Progenitor cell of endocrine pancreas (in vitro differentiated cells): ENCODE data around the gene TMPRSS11F. TPM values are rescaled to one million over a fixed set of nuclear protein-coding genes. Genes with fewer than 3 reads are reported as not detected.

Experiments used
- DNase-seq: peaks from one replicate; pipeline ENCODE4 v3.0.0; 2021; ENCODE audit warnings: low spot score; ENCODE audit not compliant: unreplicated experiment
- H3K27ac Mint-ChIP-seq: 2 replicates; pipeline ENCODE4 v1.8.0; 2021; ENCODE audit warnings: mild to moderate bottlenecking, moderate library complexity, mixed read lengths
- H3K27me3 Mint-ChIP-seq: 2 replicates; pipeline ENCODE4 v1.8.0; 2021; ENCODE audit warnings: mixed read lengths
- H3K36me3 Mint-ChIP-seq: 2 replicates; pipeline ENCODE4 v1.8.0; 2022; ENCODE audit warnings: mixed read lengths; ENCODE audit not compliant: insufficient read depth
- H3K4me1 Mint-ChIP-seq: 2 replicates; pipeline ENCODE4 v1.8.0; 2021; ENCODE audit warnings: low read depth, mixed read lengths
- H3K4me3 Mint-ChIP-seq: 2 replicates; pipeline ENCODE4 v1.8.0; 2021; ENCODE audit warnings: low read depth, mild to moderate bottlenecking, moderate library complexity, mixed read lengths
- H3K9me3 Mint-ChIP-seq: 2 replicates; pipeline ENCODE4 v1.8.0; 2021; ENCODE audit warnings: low read depth, mixed read lengths
- total RNA-seq: library from RNA; stranded (reverse); gene quantifications from 2 replicates; pipeline ENCODE4 v1.2.1, GENCODE V29; 2021
- TF ChIP-seq, protein P1 (sequence below): fragments of 200-600 bp; sonication (generic); IDR thresholded peaks from one replicate; pipeline ENCODE4 v1.5.0; 2021; ENCODE audit warnings: antibody characterized with exemption, mild to moderate bottlenecking; ENCODE audit not compliant: unreplicated experiment

The TMPRSS11F gene
- total RNA-seq, 1 donor from 2014 or later: not detected

DNA sequence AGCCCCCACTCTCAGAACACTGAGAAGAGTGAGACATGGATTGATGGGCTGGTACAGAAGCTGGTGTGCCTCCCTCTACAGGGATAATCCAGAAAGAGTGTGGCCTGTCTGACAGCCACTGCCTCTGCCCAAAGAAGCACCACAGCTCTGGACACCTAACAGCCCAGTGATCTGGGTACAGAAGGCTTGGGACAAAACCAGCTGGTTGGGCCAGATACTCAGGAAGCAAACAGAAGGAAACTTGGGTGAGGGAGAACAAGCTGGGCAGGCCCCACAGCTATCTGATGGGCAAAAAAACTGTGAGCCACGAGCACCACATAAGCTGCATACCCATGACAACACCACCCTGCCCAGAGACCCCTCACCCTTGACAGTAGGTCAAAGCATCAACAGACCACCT is 46.9 kb downstream of the TMPRSS11F start:
- TF ChIP-seq, protein P1, sequence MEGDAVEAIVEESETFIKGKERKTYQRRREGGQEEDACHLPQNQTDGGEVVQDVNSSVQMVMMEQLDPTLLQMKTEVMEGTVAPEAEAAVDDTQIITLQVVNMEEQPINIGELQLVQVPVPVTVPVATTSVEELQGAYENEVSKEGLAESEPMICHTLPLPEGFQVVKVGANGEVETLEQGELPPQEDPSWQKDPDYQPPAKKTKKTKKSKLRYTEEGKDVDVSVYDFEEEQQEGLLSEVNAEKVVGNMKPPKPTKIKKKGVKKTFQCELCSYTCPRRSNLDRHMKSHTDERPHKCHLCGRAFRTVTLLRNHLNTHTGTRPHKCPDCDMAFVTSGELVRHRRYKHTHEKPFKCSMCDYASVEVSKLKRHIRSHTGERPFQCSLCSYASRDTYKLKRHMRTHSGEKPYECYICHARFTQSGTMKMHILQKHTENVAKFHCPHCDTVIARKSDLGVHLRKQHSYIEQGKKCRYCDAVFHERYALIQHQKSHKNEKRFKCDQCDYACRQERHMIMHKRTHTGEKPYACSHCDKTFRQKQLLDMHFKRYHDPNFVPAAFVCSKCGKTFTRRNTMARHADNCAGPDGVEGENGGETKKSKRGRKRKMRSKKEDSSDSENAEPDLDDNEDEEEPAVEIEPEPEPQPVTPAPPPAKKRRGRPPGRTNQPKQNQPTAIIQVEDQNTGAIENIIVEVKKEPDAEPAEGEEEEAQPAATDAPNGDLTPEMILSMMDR: no peak
- H3K4me3 Mint-ChIP-seq: no peak overlapping the region

GRCh38 chr4:68079928-68080327 is 49.7 kb downstream of the TMPRSS11F start:
- no peaks in the 10 kb centered on the region for H3K9me3 Mint-ChIP-seq
- no peaks in the 10 kb centered on the region for H3K36me3 Mint-ChIP-seq
- no peak overlapping the region for H3K4me3 Mint-ChIP-seq
- no peak overlapping the region for H3K27ac Mint-ChIP-seq
- no peaks in the 10 kb centered on the region for H3K4me1 Mint-ChIP-seq
- no peaks in the 10 kb centered on the region for H3K27me3 Mint-ChIP-seq
- TF ChIP-seq, protein P1: no peak
- DNase-seq: no peak

More for the DNA sequence above, 46.9 kb downstream of the TMPRSS11F start:
- no peaks in the 10 kb centered on the region for H3K4me1 Mint-ChIP-seq
- peaks cover 18% of the 10 kb centered on the region for H3K9me3 Mint-ChIP-seq
- H3K27me3 Mint-ChIP-seq: no peaks in the 10 kb centered on the region
- DNase-seq: no peak
- H3K36me3 Mint-ChIP-seq: no peaks in the 10 kb centered on the region
- H3K27ac Mint-ChIP-seq: no peak overlapping the region

DNA sequence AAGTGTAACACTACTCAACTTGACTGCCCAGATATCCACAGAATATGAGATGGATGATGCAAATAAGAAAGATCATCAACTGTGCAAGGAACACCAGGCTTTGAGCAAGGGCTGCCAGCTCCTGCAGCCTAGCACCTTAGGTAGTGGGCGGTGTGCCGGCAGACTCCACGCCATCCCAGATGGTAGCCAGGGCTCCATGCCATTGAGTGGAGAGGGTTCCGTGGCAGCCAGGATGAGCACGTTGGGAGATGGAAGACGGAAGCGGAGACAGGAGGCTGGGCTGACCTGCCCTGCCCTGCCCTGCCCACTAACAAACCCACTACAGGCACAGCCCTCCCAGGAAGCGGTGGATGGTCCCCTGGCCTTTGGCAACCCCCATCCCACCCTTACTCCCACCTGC is 51.9 kb downstream of the TMPRSS11F start:
- Mint-ChIP-seq H3K9me3 (no peaks in the 10 kb centered on the region), H3K4me3 (no peak overlapping the region), H3K27me3 (no peaks in the 10 kb centered on the region), H3K27ac (no peak overlapping the region), H3K36me3 (no peaks in the 10 kb centered on the region), H3K4me1 (no peaks in the 10 kb centered on the region)
- TF ChIP-seq, protein P1: no peak
- no peak for DNase-seq

- no peak for DNase-seq
- H3K36me3 Mint-ChIP-seq: no peaks in the 10 kb centered on the region
- no peaks in the 10 kb centered on the region for H3K4me1 Mint-ChIP-seq
- H3K27me3 Mint-ChIP-seq: no peaks in the 10 kb centered on the region
- no peak overlapping the region for H3K27ac Mint-ChIP-seq
- TF ChIP-seq, protein P1: no peak
- no peak overlapping the region for H3K4me3 Mint-ChIP-seq
- H3K9me3 Mint-ChIP-seq: no peaks in the 10 kb centered on the region
These were observed 52.4 kb downstream of the TMPRSS11F start for GRCh38 chr4:68077301-68077700.

DNA sequence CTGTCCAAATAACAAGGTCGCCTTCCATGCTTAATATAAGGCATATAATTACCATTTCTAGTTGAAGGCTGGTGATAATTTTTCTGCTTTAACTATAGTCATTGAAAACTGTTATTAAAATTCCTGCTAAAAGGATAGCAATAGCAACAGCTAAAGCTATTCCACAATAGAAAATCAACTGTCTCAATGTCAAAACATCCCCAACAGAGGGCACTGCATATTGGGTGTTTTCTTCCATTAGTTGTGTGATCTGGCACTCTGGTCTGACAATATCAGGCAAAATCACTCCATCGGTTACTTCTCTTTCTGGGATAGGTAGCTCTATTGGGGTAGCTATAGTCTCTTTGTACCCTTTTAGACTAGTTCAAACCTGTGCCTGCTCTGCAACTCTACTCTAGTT is 53.5 kb downstream of the TMPRSS11F start:
- Mint-ChIP-seq H3K27ac (no peak overlapping the region), H3K27me3 (no peaks in the 10 kb centered on the region), H3K4me3 (no peak overlapping the region), H3K36me3 (no peaks in the 10 kb centered on the region), H3K9me3 (no peaks in the 10 kb centered on the region), H3K4me1 (no peaks in the 10 kb centered on the region)
- no peak for DNase-seq
- TF ChIP-seq, protein P1: no peak
